AG04449 (cell line): ENCODE results near the gene P2RX7.
"Not testable (repeated sequence)": the region's sequence is repeated elsewhere in the genome, so short reads cannot be mapped to it uniquely, and the experiment has no call there.

Experiments
- CTCF ChIA-PET: fragments of 350-600 bp; formaldehyde crosslinking; extraction: SDS; loops from one replicate; lab custom pipeline; 2021; ENCODE audit warnings: antibody characterized with exemption; lab: Yijun Ruan, JAX
- POLR2A ChIA-PET: fragments of 400-600, 350-600 bp; formaldehyde crosslinking; extraction: SDS; loops from one replicate; lab custom pipeline; 2020; ENCODE audit warnings: antibody characterized with exemption, inconsistent platforms; lab: Yijun Ruan, JAX
- DNase-seq: peaks from one replicate; pipeline ENCODE4 v3.0.0-alpha.2; 2010; ENCODE audit warnings: low read depth, low spot score
- H3K4me3 ChIP-seq: 2 replicates; pipeline ENCODE4 v1.5.1; 2011; ENCODE audit warnings: low read depth, mild to moderate bottlenecking, control low read depth, low read length
- CTCF ChIP-seq: IDR thresholded peaks from one replicate; pipeline ENCODE4 v1.5.1; 2011; ENCODE audit warnings: mild to moderate bottlenecking, moderate library complexity, low read length, control low read depth, inconsistent platforms; ENCODE audit not compliant: insufficient read depth; ENCODE audit errors: missing control alignments

Gene P2RX7

GRCh38 chr12:121224591-121224990, 91.9 kb downstream of the P2RX7 start:
- DNase-seq: no peak
- POLR2A ChIA-PET: no interaction called here
- CTCF ChIA-PET: interaction anchor here (1.3 to 1.8 kb wide), 3 partner anchors 14 to 219 kb away, joined by 4 to 7 read pairs (median 4); no protein-coding TSS in a partner anchor
- no peak for TF ChIP-seq CTCF
- H3K4me3 ChIP-seq: no peak overlapping the region

- DNase-seq: no peak
- CTCF ChIA-PET: no interaction called here
- H3K4me3 ChIP-seq: no peak overlapping the region
- TF ChIP-seq CTCF: no peak
- POLR2A ChIA-PET: no interaction called here
Measured at GRCh38 chr12:121226399-121226798, 93.7 kb downstream of the P2RX7 start.

- POLR2A ChIA-PET, H3K4me3 ChIP-seq, DNase-seq: not testable (repeated sequence)
- CTCF ChIA-PET: interaction anchor here (1.3 kb wide), 1 partner anchor 12 kb away, joined by 4 read pairs; no protein-coding TSS in a partner anchor
Measured at GRCh38 chr12:121226871-121227270, 94.2 kb downstream of the P2RX7 start.

- no peak for TF ChIP-seq CTCF
- DNase-seq: no peak
- ChIA-PET POLR2A (no interaction called here), CTCF (interaction anchor here (1.3 kb wide), 1 partner anchor 12 kb away, joined by 4 read pairs; no protein-coding TSS in a partner anchor)
- no peak overlapping the region for H3K4me3 ChIP-seq
Measured at GRCh38 chr12:121227294-121227693, 94.6 kb downstream of the P2RX7 start.

- no peak overlapping the region for H3K4me3 ChIP-seq
- ChIA-PET POLR2A (no interaction called here), CTCF (interaction anchor here (1.0 to 3.5 kb wide), 7 partner anchors 11 to 224 kb away, joined by 3 to 60 read pairs (median 7); no protein-coding TSS in a partner anchor)
- TF ChIP-seq CTCF: no peak
- DNase-seq: no peak
Measured at GRCh38 chr12:121228919-121229665, 96.4 kb downstream of the P2RX7 start.

- peak; percentile 91 for TF ChIP-seq CTCF
- CTCF ChIA-PET: interaction anchor here (1.0 to 3.5 kb wide), 14 partner anchors 10 to 224 kb away, joined by 3 to 60 read pairs (median 5); no protein-coding TSS in a partner anchor
- DNase-seq, H3K4me3 ChIP-seq, POLR2A ChIA-PET: not testable (repeated sequence)
Measured at GRCh38 chr12:121229826-121230537, 97.3 kb downstream of the P2RX7 start.
